ELR (cell line): ENCODE measurements around the gene SEBOX.

Experiments
- DNase-seq: peaks from one replicate; pipeline ENCODE4 v3.0.0-alpha.2; 2015; ENCODE audit warnings: low read depth

SEBOX gene

GRCh38 chr17:28392491-28392890 lies 27.5 kb upstream of the SEBOX start:
- DNase-seq = no peak

- no peak for DNase-seq
These were observed 26.4 kb upstream of the SEBOX start for GRCh38 chr17:28391401-28391800.

- no peak for DNase-seq
These were observed 26.0 kb upstream of the SEBOX start for GRCh38 chr17:28390984-28391383.

- no peak for DNase-seq
These were observed 25.6 kb upstream of the SEBOX start for GRCh38 chr17:28390563-28390962.

GRCh38 chr17:28390141-28390540 lies 25.1 kb upstream of the SEBOX start:
- DNase-seq = no peak

DNA sequence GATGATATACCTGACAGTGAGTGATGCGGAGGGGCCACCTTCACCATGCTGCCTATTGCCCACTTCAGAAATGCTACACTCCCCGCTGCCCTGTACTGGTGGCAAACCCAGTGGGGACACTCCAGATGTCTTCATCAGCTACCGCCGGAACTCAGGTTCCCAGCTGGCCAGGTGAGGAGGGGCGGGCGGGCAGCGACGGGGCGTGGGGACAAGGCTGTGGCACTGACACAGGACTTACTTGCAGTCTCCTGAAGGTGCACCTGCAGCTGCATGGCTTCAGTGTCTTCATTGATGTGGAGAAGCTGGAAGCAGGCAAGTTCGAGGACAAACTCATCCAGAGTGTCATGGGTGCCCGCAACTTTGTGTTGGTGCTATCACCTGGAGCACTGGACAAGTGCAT lies 23.1 kb upstream of the SEBOX start:
- DNase-seq = no peak

- DNase-seq = no peak
These were observed 21.4 kb upstream of the SEBOX start for GRCh38 chr17:28386391-28386790.

DNA sequence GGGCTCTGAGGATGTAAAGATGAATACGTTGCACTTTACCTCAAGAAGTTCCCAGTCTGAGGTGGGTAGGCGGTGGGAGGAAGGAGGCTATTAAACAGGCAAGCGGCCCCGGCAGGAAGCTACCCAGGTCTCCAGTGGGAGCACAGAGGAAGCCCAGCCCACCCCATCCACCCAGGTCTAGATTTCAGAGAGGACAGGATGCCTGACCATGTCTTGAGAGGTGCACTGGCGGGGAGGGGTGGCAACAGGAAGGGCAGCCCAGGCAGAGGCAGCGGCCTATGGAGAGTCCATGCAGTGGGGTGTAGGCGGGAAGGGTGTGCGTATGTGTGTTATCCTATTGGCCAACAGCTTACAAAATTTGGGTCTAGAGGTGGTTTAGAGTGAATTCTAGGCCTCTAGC lies 20.4 kb upstream of the SEBOX start:
- DNase-seq = no peak

DNA sequence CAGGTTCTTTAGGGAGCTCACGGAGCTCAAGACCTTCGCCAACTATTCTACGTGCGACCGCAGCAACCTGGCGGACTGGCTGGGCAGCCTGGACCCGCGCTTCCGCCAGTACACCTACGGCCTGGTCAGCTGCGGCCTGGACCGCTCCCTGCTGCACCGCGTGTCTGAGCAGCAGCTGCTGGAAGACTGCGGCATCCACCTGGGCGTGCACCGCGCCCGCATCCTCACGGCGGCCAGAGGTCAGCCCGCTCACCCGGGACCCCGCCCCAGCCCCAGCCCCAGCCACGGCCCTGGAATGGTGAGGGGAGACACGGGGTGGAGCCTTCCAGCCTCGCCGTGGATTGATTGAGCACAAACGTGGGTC lies 20.0 kb upstream of the SEBOX start:
- no peak for DNase-seq

DNA sequence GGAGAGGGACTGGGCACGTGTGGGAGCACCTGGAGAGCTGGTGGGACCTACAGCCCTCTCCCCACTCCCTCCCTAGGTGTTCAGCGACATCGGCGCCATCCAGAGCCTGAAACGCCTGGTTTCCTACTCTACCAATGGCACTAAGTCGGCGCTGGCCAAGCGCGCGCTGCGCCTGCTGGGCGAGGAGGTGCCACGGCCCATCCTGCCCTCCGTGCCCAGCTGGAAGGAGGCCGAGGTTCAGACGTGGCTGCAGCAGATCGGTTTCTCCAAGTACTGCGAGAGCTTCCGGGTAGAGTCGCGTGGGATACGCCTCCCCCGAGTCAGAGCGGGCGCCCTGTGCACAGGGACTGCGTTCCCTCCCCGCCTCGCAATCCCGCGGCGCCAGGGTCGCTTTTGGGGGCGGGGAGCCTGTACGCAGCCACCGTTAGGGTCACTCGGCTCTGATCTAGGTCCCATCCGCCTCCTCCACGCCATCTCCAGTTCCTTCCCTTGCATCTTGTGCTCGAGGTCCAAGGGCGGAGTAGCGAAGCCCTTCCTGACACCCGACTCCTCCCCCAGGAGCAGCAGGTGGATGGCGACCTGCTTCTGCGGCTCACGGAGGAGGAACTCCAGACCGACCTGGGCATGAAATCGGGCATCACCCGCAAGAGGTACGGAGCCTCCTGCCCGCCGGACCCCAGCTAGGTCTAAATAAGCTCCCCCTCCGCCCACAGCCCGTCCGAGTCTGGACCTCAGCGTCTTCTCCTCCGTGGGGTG lies 19.5 kb upstream of the SEBOX start:
- no peak for DNase-seq

DNA sequence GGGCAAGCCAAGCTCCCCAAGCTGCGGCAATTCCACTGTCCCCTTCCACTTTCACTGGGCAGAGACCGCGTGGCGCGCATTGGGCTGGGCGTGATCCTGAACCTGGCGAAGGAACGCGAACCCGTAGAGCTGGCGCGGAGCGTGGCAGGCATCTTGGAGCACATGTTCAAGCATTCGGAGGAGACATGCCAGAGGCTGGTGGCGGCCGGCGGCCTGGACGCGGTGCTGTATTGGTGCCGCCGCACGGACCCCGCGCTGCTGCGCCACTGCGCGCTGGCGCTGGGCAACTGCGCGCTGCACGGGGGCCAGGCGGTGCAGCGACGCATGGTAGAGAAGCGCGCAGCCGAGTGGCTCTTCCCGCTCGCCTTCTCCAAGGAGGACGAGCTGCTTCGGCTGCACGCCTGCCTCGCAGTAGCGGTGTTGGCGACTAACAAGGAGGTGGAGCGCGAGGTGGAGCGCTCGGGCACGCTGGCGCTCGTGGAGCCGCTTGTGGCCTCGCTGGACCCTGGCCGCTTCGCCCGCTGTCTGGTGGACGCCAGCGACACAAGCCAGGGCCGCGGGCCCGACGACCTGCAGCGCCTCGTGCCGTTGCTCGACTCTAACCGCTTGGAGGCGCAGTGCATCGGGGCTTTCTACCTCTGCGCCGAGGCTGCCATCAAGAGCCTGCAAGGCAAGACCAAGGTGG lies 16.3 kb upstream of the SEBOX start:
- DNase-seq = no peak

GRCh38 chr17:28379814-28380801 lies 15.1 kb upstream of the SEBOX start:
- DNase-seq = peak; percentile 96

DNA sequence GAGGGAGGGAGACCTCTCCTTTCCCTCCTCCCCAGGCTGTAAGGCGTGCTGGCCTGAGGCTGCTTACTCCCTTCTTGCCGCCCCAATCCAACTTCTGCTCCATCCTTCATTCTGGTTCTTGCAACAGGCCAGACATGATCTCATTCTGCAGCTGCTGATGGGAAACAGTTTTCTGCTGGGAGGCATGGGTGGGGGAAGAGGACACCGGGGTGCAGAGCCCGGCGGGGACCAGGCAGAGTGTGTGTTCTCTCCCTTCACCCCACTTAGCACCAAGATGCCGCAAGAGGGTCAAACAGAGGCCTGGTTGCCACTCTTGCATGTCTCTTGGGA lies 7.9 kb upstream of the SEBOX start:
- no peak for DNase-seq

DNA sequence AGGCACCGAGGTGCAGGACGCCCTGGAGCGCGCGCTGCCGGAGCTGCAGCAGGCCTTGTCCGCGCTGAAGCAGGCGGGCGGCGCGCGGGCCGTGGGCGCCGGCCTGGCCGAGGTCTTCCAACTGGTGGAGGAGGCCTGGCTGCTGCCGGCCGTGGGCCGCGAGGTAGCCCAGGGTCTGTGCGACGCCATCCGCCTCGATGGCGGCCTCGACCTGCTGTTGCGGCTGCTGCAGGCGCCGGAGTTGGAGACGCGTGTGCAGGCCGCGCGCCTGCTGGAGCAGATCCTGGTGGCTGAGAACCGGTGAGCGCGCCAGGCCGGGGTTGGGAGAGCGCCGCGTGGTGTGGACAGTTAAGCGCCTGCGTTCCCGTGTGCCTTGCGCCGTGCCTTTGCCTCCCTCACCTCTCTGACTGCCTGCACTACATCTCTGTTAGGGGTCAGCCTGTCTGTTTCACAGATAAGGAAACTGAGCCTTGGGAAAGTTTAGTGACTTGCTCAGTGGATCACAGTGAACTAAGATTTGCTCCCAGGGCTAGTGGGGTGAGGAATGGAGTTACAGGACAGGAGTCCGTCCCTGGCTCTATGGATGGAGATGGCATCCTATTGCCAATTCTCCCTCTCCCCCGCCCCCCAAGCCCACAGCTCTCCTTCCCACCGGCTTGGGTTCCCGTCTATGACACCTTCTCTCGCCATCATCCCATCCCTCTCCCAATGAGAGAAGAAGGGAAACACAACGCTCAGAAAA lies 7.4 kb upstream of the SEBOX start:
- peak; percentile 61 for DNase-seq

GRCh38 chr17:28371245-28372202 lies 6.5 kb upstream of the SEBOX start, which contains the start of gene SARM1:
Gene SARM1, plus strand, starts transcription at chr17:28371694. Its CDS starts 339 bp downstream, at chr17:28372033.
- DNase-seq = peak; percentile 94

- no peak for DNase-seq
These were observed 5.7 kb upstream of the SEBOX start for GRCh38 chr17:28370744-28371103.

DNA sequence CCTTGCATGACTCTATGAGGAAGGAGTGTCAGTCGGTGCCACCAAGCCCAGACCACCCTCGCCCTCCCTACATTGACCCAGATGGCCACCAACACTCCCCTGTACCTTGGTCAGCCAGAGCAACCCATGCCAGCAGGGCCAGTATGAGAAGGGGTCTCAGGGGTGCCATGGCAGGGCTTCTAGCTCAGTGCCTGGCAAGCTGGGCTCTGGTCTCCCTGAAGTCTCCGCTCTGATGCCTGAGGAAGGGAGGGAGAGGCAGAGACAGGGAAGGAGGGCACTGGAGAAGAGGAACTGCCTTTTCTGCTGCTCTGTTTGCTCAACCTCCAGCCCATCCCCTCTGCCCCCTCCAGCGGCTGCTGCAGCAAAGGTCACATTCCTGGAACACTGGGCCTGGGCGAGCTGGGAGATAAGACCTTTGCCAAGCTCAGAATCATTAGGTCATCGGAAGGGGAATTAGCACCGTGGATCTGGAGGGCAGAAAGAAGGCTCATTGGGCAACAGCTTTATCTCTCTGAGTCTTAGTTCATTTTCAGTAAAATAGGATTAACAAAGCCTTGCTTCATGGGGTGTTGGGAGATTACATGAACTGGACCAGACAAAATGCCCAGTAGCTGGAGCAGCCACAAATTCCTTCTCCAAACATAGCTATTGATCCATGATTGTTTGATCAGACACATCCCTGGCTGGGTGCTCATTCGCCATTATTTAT lies 5.2 kb upstream of the SEBOX start, which contains the start of gene VTN:
TSS of gene VTN (minus strand) at position 273 of the 709 bp plus-strand sequence. CDS start at position 169, 104 bp downstream.
- peak; percentile 43 for DNase-seq

DNA sequence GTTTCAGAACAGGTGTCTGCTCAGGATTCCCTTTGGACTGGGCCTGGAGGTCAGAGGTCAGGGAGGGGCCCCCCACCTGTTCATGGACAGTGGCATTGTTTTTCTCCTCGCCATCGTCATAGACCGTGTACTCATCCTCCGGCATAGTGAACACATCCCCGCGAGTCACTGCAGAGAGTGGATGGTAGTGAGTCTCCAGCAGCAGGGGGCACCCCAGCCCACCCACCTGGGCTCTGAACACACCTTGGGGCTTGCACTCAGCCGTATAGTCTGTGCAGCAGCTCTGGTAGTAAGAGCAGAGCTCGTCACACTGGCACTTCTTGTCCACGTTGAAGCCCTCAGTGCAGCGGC lies 4.7 kb upstream of the SEBOX start:
- no peak for DNase-seq

GRCh38 chr17:28368915-28369683 lies 4.1 kb upstream of the SEBOX start:
- DNase-seq = no peak
